AG04450 (cell line): ENCODE measurements around the gene KIF26A. TPM values are rescaled to one million over a fixed set of nuclear protein-coding genes. Genes with fewer than 3 reads are reported as not detected.

Experiments
- CTCF ChIA-PET: fragments of 300-600, 350-600 bp; formaldehyde crosslinking; extraction: SDS; loops from one replicate; lab custom pipeline; 2022; ENCODE audit warnings: antibody characterized with exemption, inconsistent platforms; lab: Charles Lee
- POLR2A ChIA-PET: fragments of 350-600 bp; formaldehyde crosslinking; extraction: SDS; loops from one replicate; lab custom pipeline; 2021; ENCODE audit warnings: antibody characterized with exemption, inconsistent platforms; lab: Yijun Ruan, JAX
- DNase-seq: peaks from one replicate; pipeline ENCODE4 v3.0.0-alpha.2; 2011; ENCODE audit warnings: low read depth, low spot score
- H3K27ac ChIP-seq: one replicate; pipeline ENCODE4 v1.5.1; 2012; ENCODE audit warnings: low read depth, low read length, control low read depth
- H3K27me3 ChIP-seq: one replicate; pipeline ENCODE4 v1.6.0; 2012; ENCODE audit warnings: low read length; ENCODE audit not compliant: control insufficient read depth, insufficient read depth
- H3K4me3 ChIP-seq: 2 replicates; pipeline ENCODE4 v1.5.1; 2011; ENCODE audit warnings: mild to moderate bottlenecking, low read depth, low read length, control low read depth
- H3K9me3 ChIP-seq: 2 replicates; pipeline ENCODE4 v1.5.1; 2012; ENCODE audit warnings: low read length; ENCODE audit not compliant: control insufficient read depth, insufficient read depth
- polyA plus RNA-seq: library from polyadenylated mRNA; depleted of rRNA; stranded (reverse); fragments of >200 nt; gene quantifications from 2 replicates; pipeline ENCODE4 v1.2.3, GENCODE V29; 2011
- TF ChIP-seq, protein P1 (sequence below): IDR thresholded peaks from 2 replicates; pipeline ENCODE4 v1.5.1; 2011; ENCODE audit warnings: low read depth, low read length, control low read depth, inconsistent platforms

The KIF26A gene
- polyA plus RNA-seq, 1 experiment: not detected

DNA sequence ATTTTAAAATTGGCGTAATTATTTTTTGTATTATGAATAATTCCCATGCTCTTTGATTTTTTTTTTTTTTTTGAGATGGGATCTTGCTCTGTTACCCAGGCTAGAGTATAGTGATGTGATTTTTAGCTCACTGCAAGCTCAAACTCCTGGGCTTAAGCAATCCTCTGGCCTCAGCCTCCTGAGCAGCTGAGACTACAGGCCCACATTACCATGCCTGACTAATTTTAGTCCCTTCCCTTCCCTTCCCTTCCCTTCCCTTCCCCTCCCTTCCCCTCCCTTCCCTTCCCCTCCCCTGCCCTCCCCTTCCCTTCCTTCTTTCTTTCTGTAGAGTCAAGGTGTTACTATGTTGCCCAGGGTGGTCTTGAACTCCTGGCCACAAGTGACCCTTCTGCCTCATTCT lies 9.4 kb upstream of the KIF26A start:
- TF ChIP-seq, protein P1, sequence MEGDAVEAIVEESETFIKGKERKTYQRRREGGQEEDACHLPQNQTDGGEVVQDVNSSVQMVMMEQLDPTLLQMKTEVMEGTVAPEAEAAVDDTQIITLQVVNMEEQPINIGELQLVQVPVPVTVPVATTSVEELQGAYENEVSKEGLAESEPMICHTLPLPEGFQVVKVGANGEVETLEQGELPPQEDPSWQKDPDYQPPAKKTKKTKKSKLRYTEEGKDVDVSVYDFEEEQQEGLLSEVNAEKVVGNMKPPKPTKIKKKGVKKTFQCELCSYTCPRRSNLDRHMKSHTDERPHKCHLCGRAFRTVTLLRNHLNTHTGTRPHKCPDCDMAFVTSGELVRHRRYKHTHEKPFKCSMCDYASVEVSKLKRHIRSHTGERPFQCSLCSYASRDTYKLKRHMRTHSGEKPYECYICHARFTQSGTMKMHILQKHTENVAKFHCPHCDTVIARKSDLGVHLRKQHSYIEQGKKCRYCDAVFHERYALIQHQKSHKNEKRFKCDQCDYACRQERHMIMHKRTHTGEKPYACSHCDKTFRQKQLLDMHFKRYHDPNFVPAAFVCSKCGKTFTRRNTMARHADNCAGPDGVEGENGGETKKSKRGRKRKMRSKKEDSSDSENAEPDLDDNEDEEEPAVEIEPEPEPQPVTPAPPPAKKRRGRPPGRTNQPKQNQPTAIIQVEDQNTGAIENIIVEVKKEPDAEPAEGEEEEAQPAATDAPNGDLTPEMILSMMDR: no peak
- no peak overlapping the region for H3K4me3 ChIP-seq
- no peak overlapping the region for H3K27ac ChIP-seq
- no peak for DNase-seq
- H3K9me3 ChIP-seq: peaks cover 14% of the 10 kb centered on the region
- CTCF ChIA-PET: no interaction called here
- POLR2A ChIA-PET: no interaction called here
- H3K27me3 ChIP-seq: no peaks in the 10 kb centered on the region

DNA sequence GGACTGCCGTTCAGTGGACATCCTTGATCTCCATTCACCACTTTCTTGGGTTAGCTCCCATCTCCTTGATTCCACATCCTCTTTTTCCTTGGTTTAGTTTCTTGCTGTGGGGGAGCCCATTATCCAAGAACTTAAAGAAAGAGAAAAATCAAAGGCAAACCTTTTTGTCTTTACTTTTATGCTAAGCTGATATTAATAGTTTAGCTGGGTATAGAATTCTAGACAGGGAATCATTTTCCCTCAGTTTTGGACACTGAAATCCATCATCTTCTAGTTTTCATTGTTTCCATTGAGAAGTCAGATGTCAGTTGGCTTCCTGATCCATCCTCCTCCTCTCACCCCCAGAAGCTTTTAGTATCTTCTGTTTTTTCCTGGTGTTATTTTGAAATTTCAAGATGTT lies 8.8 kb upstream of the KIF26A start:
- DNase-seq: no peak
- TF ChIP-seq, protein P1: no peak
- ChIA-PET CTCF (interaction anchor here (0.7 kb wide), 1 partner anchor 17 kb away, joined by 5 read pairs; no protein-coding TSS in a partner anchor), POLR2A (no interaction called here)
- no peak overlapping the region for H3K4me3 ChIP-seq
- H3K27me3 ChIP-seq: no peaks in the 10 kb centered on the region
- H3K9me3 ChIP-seq: peaks cover 14% of the 10 kb centered on the region
- no peak overlapping the region for H3K27ac ChIP-seq

DNA sequence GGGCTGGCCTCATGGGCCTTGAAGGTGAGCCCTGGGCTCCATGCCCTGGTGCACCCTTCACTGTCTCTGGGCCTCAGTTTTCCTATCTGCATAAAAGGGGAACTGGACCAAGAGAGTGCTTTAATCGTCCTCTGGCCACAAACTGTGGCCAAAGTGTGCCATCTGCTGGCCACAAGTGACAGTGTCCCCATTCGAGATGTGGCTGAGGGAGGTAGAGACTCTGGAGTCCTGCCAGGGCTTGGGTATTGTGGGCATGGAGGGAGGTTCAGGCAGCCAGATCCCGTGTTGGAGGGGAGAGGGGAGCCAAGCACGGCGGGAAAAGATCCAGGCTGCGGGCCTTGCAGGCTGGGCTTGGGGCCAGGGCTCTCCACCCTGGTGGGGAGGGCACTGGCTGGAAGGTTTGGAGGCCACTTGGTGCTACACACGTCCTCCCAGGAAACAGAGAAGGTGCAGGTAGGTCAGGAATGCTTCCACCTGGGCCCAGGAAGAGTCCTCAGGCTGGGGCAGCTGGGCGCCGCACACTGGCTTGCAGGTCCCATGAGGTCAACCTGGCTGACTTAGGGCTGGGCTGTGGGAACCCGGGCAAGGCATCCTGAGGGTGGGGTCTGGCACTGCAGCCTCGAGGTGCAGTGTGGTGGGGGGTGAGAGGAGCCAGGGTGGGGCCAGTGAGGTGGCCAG lies 7.3 kb upstream of the KIF26A start:
- Histone ChIP-seq H3K9me3 (peaks cover 14% of the 10 kb centered on the region), H3K27ac (no peak overlapping the region), H3K27me3 (peaks cover 6% of the 10 kb centered on the region), H3K4me3 (no peak overlapping the region)
- CTCF ChIA-PET: interaction anchor here (0.9 kb wide), 1 partner anchor 53 kb away, joined by 3 read pairs; no protein-coding TSS in a partner anchor
- POLR2A ChIA-PET: no interaction called here
- no peak for DNase-seq
- TF ChIP-seq, protein P1: no peak

DNA sequence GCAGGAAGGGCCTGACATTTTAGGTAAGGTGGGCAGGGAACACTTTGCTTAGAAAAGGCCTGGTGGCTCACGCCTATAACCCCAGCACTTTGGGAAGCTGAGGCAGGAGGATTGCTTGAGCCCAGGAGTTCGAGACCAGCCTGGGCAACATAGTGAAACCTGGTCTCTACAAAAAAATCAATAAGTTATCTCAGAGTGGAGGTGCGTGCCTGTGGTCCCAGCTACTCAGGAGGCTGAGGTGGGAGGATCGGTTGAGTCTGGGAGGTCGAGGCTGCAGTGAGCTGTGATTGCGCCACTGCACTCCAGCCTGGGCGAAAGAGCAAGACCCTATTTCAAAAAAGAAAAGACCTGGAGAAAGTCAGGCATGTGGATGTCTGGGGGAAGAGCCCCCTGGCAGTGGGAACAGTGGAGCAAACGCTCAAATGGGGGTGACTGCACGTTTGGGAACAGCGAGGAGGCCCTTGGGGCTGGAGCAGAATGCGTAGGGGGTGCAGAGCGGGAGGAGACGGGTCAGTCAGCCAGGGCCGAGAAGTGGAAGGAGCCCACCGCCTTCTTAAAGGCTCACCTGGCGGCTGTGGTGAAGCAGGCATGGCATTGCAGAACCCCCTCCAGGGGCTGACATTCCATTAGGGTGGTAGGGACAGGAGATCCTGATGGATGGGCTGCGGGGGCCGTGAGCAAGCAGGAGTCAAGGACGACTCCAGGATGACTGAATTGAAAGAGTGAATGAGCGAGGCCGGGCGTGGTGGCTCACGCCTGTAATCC lies 6.2 kb upstream of the KIF26A start:
- H3K4me3 ChIP-seq: no peak overlapping the region
- ChIA-PET CTCF (interaction anchor here (0.7 to 0.9 kb wide), 2 partner anchors 54 to 152 kb away, joined by 3 read pairs; no protein-coding TSS in a partner anchor), POLR2A (no interaction called here)
- no peak overlapping the region for H3K27ac ChIP-seq
- TF ChIP-seq, protein P1: no peak
- no peak for DNase-seq
- peaks cover 14% of the 10 kb centered on the region for H3K9me3 ChIP-seq
- H3K27me3 ChIP-seq: peaks cover 12% of the 10 kb centered on the region

DNA sequence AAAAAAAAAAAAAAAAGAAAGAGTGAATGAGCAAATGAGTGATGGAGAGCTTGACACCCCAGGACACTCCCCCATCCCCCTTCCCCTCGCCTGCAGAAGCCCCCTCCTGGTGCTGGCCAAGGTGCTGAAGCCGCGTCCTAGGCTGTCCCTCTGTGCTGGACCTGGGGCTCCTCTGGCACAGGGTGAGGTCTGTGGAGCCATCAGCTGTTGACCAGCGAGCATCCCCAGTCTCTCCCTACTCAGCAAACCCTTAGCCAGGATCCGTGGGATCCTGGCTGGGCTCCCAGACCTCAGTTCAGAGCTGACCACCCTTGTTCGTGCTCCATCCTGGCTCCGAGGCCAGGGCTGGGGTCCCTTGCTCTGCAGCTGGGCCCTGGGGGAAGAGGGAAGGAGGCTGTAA lies 5.4 kb upstream of the KIF26A start:
- ChIA-PET POLR2A (no interaction called here), CTCF (interaction anchor here (0.7 kb wide), 2 partner anchors 152 to 507 kb away, joined by 3 to 5 read pairs; no protein-coding TSS in a partner anchor)
- no peak overlapping the region for H3K27ac ChIP-seq
- DNase-seq: no peak
- H3K27me3 ChIP-seq: peaks cover 16% of the 10 kb centered on the region
- H3K9me3 ChIP-seq: peaks cover 14% of the 10 kb centered on the region
- TF ChIP-seq, protein P1: no peak
- no peak overlapping the region for H3K4me3 ChIP-seq
